Measurements from ENCODE around the gene MYBPH.

Gene MYBPH

DNA sequence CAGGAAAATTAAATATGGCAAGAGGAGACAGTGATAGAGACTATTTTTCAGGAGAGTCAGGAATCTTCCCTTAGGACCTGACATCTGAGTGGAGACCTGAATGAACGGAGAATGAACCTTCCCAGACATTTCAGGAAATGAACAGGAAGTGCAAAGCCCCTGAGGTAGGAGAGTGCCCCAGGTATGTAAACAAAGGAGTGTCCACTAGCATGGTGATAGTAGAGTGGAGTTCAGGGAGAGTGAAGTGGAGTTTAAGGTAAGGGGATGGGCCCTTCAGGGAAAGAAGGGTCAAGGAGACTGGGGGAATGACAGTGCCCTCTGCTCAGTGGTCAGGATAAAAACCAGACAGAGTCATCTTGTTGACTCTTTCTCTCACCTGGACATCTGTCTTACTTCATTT lies 19.3 kb downstream of the MYBPH start:
- no peak overlapping the region for H3K4me3 ChIP-seq (ENCODE audit: low read depth, low read length)

DNA sequence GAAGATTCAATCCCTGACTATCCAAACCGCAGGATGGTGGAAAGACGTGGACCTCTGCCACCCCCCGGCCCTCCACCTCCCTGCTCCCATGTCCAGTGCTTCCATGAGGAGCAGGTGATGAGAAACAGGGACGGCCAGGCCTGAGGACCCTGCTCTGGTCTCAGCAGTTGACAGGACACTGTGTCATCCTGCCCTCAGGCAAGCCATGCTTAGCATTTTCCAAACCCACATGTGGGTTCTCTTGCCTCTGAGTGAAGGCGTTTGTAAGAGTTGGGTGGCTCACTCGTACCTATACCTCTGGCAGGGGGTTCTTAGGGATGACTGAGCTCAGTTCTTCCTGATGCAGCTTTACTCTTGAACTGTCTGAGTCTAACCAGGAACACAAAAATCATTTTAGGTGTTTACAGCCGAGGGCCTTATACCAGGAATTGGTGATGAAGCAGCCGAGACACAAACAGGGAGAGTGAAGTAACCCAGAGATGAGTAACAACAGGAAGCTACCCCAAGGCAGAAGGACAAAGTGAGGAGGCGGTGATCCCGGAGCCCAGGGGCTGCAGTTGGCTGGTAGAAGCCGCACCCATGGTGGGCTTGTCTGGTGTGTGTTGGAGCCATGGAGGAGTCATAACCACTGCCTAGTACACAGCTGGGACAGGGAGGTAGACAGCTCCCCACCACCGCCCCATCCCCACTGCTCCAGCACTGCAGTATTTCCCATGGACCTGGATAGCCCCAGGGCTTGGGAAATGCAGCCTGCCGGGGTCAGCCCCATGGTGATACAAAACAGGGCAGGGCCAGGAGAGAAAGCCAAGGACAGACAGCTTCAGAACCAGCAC lies 21.4 kb downstream of the MYBPH start:
- no peaks in the 10 kb centered on the region for H3K27me3 ChIP-seq (ENCODE audit: insufficient read depth, low read depth, severe bottlenecking)
- TF ChIP-seq, protein P1, sequence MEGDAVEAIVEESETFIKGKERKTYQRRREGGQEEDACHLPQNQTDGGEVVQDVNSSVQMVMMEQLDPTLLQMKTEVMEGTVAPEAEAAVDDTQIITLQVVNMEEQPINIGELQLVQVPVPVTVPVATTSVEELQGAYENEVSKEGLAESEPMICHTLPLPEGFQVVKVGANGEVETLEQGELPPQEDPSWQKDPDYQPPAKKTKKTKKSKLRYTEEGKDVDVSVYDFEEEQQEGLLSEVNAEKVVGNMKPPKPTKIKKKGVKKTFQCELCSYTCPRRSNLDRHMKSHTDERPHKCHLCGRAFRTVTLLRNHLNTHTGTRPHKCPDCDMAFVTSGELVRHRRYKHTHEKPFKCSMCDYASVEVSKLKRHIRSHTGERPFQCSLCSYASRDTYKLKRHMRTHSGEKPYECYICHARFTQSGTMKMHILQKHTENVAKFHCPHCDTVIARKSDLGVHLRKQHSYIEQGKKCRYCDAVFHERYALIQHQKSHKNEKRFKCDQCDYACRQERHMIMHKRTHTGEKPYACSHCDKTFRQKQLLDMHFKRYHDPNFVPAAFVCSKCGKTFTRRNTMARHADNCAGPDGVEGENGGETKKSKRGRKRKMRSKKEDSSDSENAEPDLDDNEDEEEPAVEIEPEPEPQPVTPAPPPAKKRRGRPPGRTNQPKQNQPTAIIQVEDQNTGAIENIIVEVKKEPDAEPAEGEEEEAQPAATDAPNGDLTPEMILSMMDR (IDR thresholded peaks at IDR 0.05; ENCODE audit: low read depth, low read length), result no peak
- H3K9me3 ChIP-seq (ENCODE audit: severe bottlenecking), result no peaks in the 10 kb centered on the region
- no peak for DNase-seq
- no peak overlapping the region for H3K4me3 ChIP-seq (ENCODE audit: low read depth, low read length)
- peaks cover 8% of the 10 kb centered on the region; the same call in 1 of the 2 replicates for H3K36me3 ChIP-seq
- no peak overlapping the region for H3K27ac ChIP-seq

More for the DNA sequence above, 19.3 kb downstream of the MYBPH start:
- H3K27ac ChIP-seq, result no peak overlapping the region
- peaks cover 8% of the 10 kb centered on the region; the same call in 1 of the 2 replicates for H3K36me3 ChIP-seq
- DNase-seq, result no peak
- no peaks in the 10 kb centered on the region for H3K9me3 ChIP-seq (ENCODE audit: severe bottlenecking)
- TF ChIP-seq, protein P1 (IDR thresholded peaks at IDR 0.05; ENCODE audit: low read depth, low read length), result no peak
- H3K27me3 ChIP-seq (ENCODE audit: insufficient read depth, low read depth, severe bottlenecking), result no peaks in the 10 kb centered on the region

DNA sequence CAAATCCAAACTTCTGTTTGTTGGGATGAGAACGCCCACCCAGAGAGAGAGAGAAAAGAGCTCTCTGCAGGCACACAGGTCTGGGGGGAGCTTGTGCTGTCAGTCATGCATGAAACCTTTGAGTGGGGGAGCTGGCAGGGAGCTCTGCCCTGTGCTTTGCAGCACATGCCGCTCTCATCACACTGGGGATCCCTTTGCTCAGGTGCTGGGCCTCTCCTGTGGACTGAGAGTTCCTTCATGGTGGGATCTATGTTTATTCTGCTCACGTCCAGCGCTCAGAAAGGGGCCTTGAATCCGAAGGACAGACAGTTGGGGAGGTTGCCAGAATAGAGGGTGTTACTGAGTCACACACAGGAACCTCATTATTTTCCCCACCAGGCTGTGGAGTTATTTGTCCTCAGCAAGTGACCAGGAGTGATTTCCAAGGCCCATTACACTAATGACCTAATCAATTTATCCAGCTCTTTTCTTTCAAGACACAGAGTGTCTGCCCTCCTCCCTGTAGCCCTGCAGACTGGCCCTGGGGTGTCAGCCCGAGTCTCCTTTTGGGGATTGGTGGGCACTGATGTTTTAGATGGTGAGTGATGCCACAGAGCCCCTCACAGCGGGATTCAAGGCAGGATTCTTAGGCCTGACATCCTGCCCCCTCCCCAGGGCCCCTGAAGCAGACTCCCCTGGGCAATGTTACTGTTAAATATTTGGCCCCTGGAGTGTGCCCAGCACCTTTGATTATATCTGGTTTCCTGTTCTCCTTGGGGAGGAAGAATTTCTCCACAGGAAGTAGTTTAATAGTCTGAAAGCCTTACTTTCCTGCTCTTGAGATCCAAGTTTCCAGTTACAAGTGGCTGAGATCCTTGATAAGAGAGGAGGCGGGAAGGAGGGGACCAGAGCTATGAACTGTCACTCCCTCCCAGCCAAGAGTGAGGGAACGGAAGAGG lies 22.3 kb downstream of the MYBPH start:
- Histone ChIP-seq H3K27ac (peak overlapping the region; percentile 2; the same call in 1 of the 2 replicates), H3K9me3 (ENCODE audit: severe bottlenecking) (no peaks in the 10 kb centered on the region), H3K27me3 (ENCODE audit: insufficient read depth, low read depth, severe bottlenecking) (no peaks in the 10 kb centered on the region), H3K36me3 (peaks cover 8% of the 10 kb centered on the region; the same call in 1 of the 2 replicates), H3K4me3 (ENCODE audit: low read depth, low read length) (no peak overlapping the region)
- TF ChIP-seq, protein P1 (IDR thresholded peaks at IDR 0.05; ENCODE audit: low read depth, low read length), result no peak
- DNase-seq, result no peak

DNA sequence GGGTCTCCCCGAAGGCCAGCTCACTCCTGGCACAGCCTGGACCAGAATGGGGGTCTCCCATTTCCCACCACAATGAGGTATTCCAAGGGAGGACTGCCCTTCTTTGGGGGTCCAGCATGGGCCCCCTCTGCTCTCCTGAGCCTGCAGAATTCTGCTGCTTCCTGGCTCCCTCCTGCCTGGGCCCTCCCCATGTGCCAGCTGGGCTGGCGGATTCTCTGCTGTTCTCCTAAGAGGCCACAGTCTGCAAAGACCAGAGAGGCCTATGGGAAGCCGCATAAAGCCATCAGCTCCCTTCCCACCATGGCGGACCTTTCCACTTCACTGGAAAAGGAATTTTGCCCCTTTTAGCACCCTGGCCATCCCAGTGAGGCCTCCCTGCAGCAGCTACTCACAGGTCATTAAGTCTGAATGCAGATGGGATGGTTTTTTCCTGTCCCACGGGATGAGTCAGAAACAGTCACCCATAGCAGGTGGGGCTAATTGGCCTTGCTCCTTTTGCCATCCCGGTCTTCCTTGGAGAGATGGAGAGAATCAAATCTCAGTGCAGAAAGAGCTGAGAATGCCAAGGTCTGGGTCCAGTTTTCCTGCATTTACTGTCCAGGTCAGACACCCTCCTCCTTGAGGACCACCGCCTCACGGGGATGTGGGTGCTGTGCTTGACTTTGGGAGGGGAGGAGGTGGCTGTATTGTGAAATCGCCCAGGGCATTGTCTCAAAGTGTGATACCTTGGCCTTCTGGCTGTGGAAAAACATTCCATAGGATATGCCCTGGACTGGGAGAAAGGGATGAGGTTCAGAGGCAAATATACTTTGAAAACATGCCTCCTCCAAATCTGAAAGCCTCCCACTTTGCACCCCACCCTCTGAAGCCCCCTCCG lies 23.2 kb downstream of the MYBPH start:
- DNase-seq, result no peak
- no peaks in the 10 kb centered on the region for H3K9me3 ChIP-seq (ENCODE audit: severe bottlenecking)
- no peak overlapping the region for H3K4me3 ChIP-seq (ENCODE audit: low read depth, low read length)
- no peaks in the 10 kb centered on the region for H3K27me3 ChIP-seq (ENCODE audit: insufficient read depth, low read depth, severe bottlenecking)
- TF ChIP-seq, protein P1 (IDR thresholded peaks at IDR 0.05; ENCODE audit: low read depth, low read length), result no peak
- H3K36me3 ChIP-seq, result peaks cover 5% of the 10 kb centered on the region
- peak overlapping the region; percentile 22 for H3K27ac ChIP-seq

Measured in WERI-Rb-1 (cell line).